GM12892 (cell line): Measurements from ENCODE around the gene RMDN3.

ENCODE experiments used
- POLR2A ChIP-seq: IDR thresholded peaks from 2 replicates; pipeline ENCODE4 v1.6.1; 2011; ENCODE audit warnings: low read depth, low read length, control low read depth
- TAF1 ChIP-seq: IDR thresholded peaks from 2 replicates; pipeline ENCODE4 v1.6.1; 2011; ENCODE audit warnings: low read depth, mild to moderate bottlenecking, control low read depth, low read length, borderline replicate concordance

DNA sequence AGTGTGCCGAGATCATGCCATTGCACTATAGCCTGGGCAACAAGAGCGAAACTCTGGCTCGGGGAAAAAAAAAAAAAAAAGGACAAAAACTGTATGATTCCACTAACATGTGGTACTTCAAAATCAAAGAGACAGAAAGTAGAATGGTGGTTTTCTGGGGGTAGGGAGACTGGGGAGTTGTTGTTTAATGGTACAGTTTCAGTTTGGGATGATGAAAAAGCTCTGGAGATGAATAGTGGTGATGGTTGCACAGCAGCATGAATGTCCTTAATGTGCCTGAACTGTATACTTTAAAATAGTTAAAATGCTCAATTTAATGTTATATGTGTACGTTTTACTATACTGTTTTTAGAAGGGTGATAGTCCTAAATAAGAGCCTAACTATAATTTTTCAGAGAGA is 32.7 kb downstream of the RMDN3 start:
- TF ChIP-seq TAF1 (no peak), POLR2A (no peak)
